ENCODE results near the gene SSR3. TPM values are rescaled to one million over a fixed set of nuclear protein-coding genes. Genes with fewer than 3 reads are reported as not detected.

The SSR3 gene
- total and polyA plus RNA-seq, 2 of the 13 experiments (the other 11 are each of a cell fraction or from before 2014, with no cell fraction given), result 229 to 325 TPM

GRCh38 chr3:156518726-156519125 lies 36.2 kb downstream of the SSR3 start:
- Histone ChIP-seq H3K36me3 (replicated peaks in 1 of 2; ENCODE audit: control insufficient read depth in 1 of 2, insufficient read depth in 2 of 2, low read length in 2 of 2) (no peaks in the 10 kb centered on the region), H3K4me1 (ENCODE audit: insufficient read depth, low read length) (peaks cover 20% of the 10 kb centered on the region), H3K9ac (ENCODE audit: insufficient read depth, low read depth, low read length) (no peak overlapping the region), H3K27me3 (ENCODE audit: control insufficient read depth in 1 of 2, insufficient read depth in 2 of 2, low read length in 2 of 2) (no peaks in the 10 kb centered on the region), H2AFZ (ENCODE audit: low read length) (no peak overlapping the region), H4K20me1 (ENCODE audit: insufficient read depth, low read length) (no peaks in the 10 kb centered on the region), H3K79me2 (ENCODE audit: insufficient read depth, low read length) (no peaks in the 10 kb centered on the region), H3K4me2 (ENCODE audit: low read depth, low read length) (no peak overlapping the region), H3K27ac (ENCODE audit: extremely low read length, insufficient read depth, low read length) (no peak overlapping the region), H3K9me3 (ENCODE audit: low read length) (no peaks in the 10 kb centered on the region), H3K4me3 (replicated peaks in 1 of 3; ENCODE audit: insufficient read depth in 1 of 3, low read depth in 2 of 3, low read length in 3 of 3) (no peak overlapping the region)
- DNase-seq (ENCODE audit: low spot score) (no peak), FAIRE-seq (no peak), ATAC-seq (no peak)
- intact Hi-C loops (cut with micrococcal nuclease; ENCODE audit: unreplicated experiment) (loop anchor here (2.0 kb wide), 1 partner anchor 16 kb away; no protein-coding TSS in a partner anchor), in situ Hi-C loops (cut with HindIII; ENCODE audit: extremely low pct_ligation_motif_present, low pct_unique_long_range_greater_than_20kb) (loop anchor here (25.0 kb wide), 1 partner anchor 356 kb away; no protein-coding TSS in a partner anchor)
- BruUV-seq (replicated peaks), result no TSS peak
- TF ChIP-seq ATF5 (CRISPR knock-in tag; IDR thresholded peaks at IDR 0.05; ENCODE audit: low read depth), result no peak
- no peak for TF ChIP-seq ZFP82 (CRISPR knock-in tag; IDR thresholded peaks at IDR 0.05; ENCODE audit: borderline replicate concordance)
- TF ChIP-seq ZNF775 (CRISPR knock-in tag; IDR thresholded peaks at IDR 0.05; ENCODE audit: borderline replicate concordance), result no peak
- no peak for TF ChIP-seq NFYC (CRISPR knock-in tag; IDR thresholded peaks at IDR 0.05)
- POLR2A ChIA-PET, result no interaction called here
- CTCF ChIA-PET (ENCODE audit: low intra/inter-chr PET ratio, low total read pairs), result no interaction called here

DNA sequence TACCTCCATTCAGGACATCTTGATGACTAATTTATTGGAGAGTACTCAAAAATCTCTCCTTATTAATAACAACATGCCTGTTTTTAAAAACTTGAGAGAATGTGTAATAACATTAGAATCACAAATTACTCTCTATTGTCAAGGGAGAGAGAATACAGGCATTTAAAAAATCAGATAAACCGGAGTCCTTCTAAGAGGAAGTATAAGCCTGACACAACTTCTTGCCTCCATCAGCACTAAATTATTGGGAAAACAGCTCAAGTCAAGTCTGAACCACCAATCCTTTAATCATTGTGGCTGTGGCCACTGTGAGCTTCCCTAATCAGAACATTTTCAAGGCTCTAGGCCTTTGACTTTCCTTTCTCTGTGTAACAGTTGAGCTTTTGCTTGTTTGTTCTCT lies 38.0 kb downstream of the SSR3 start:
- Histone ChIP-seq H3K36me3 (replicated peaks in 1 of 2; ENCODE audit: control insufficient read depth in 1 of 2, insufficient read depth in 2 of 2, low read length in 2 of 2) (no peaks in the 10 kb centered on the region), H3K79me2 (ENCODE audit: insufficient read depth, low read length) (no peaks in the 10 kb centered on the region), H3K9me3 (ENCODE audit: low read length) (no peaks in the 10 kb centered on the region), H2AFZ (ENCODE audit: low read length) (no peak overlapping the region), H3K27ac (ENCODE audit: extremely low read length, insufficient read depth, low read length) (no peak overlapping the region), H3K4me2 (ENCODE audit: low read depth, low read length) (no peak overlapping the region), H3K4me3 (replicated peaks in 1 of 3; ENCODE audit: insufficient read depth in 1 of 3, low read depth in 2 of 3, low read length in 3 of 3) (no peak overlapping the region), H3K9ac (ENCODE audit: insufficient read depth, low read depth, low read length) (no peak overlapping the region), H4K20me1 (ENCODE audit: insufficient read depth, low read length) (no peaks in the 10 kb centered on the region), H3K27me3 (ENCODE audit: control insufficient read depth in 1 of 2, insufficient read depth in 2 of 2, low read length in 2 of 2) (no peaks in the 10 kb centered on the region), H3K4me1 (ENCODE audit: insufficient read depth, low read length) (peaks cover 25% of the 10 kb centered on the region)
- DNase-seq (ENCODE audit: low spot score) (no peak), ATAC-seq (no peak), FAIRE-seq (no peak)
- 96% methylated on average over 1 of the region's 1 CpG for WGBS (ENCODE audit: low lambda C conversion rate)
- intact Hi-C loops (cut with micrococcal nuclease; ENCODE audit: unreplicated experiment), result no loop called here
- POLR2A ChIA-PET, result no interaction called here
- CTCF ChIA-PET (ENCODE audit: low intra/inter-chr PET ratio, low total read pairs), result no interaction called here
- BruUV-seq (replicated peaks), result no TSS peak
- in situ Hi-C loops (cut with HindIII; ENCODE audit: extremely low pct_ligation_motif_present, low pct_unique_long_range_greater_than_20kb), result loop anchor here (25.0 kb wide), 1 partner anchor 355 kb away; no protein-coding TSS in a partner anchor
- TF ChIP-seq TCF7 (IDR thresholded peaks at IDR 0.05; ENCODE audit: low read depth) (no peak), KLF15 (CRISPR knock-in tag; IDR thresholded peaks at IDR 0.05; ENCODE audit: borderline replicate concordance) (no peak), ZNF17 (CRISPR knock-in tag; IDR thresholded peaks at IDR 0.05) (no peak), SP1 (IDR thresholded peaks at IDR 0.05) (no peak), SP1 (CRISPR knock-in tag; IDR thresholded peaks at IDR 0.05) (no peak), ZFP62 (CRISPR knock-in tag; IDR thresholded peaks at IDR 0.05) (no peak), SMAD3 (CRISPR knock-in tag; IDR thresholded peaks at IDR 0.05) (no peak), TCF7L2 (IDR thresholded peaks at IDR 0.05; ENCODE audit: low read depth, low read length) (no peak)
- TF ChIP-seq, protein P1, sequence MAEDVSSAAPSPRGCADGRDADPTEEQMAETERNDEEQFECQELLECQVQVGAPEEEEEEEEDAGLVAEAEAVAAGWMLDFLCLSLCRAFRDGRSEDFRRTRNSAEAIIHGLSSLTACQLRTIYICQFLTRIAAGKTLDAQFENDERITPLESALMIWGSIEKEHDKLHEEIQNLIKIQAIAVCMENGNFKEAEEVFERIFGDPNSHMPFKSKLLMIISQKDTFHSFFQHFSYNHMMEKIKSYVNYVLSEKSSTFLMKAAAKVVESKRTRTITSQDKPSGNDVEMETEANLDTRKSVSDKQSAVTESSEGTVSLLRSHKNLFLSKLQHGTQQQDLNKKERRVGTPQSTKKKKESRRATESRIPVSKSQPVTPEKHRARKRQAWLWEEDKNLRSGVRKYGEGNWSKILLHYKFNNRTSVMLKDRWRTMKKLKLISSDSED (CRISPR knock-in tag; IDR thresholded peaks at IDR 0.05), result no peak
- TF ChIP-seq, protein P2, sequence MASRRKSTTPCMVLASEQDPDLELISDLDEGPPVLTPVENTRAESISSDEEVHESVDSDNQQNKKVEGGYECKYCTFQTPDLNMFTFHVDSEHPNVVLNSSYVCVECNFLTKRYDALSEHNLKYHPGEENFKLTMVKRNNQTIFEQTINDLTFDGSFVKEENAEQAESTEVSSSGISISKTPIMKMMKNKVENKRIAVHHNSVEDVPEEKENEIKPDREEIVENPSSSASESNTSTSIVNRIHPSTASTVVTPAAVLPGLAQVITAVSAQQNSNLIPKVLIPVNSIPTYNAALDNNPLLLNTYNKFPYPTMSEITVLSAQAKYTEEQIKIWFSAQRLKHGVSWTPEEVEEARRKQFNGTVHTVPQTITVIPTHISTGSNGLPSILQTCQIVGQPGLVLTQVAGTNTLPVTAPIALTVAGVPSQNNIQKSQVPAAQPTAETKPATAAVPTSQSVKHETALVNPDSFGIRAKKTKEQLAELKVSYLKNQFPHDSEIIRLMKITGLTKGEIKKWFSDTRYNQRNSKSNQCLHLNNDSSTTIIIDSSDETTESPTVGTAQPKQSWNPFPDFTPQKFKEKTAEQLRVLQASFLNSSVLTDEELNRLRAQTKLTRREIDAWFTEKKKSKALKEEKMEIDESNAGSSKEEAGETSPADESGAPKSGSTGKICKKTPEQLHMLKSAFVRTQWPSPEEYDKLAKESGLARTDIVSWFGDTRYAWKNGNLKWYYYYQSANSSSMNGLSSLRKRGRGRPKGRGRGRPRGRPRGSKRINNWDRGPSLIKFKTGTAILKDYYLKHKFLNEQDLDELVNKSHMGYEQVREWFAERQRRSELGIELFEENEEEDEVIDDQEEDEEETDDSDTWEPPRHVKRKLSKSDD (CRISPR knock-in tag; IDR thresholded peaks at IDR 0.05; ENCODE audit: low read depth), result no peak
